Ascending aorta (tissue), 2 donors: Measurements from ENCODE around the gene UTF1. TPM values are rescaled to one million over a fixed set of nuclear protein-coding genes. Genes with fewer than 3 reads are reported as not detected.

Experiments
- DNase-seq, 2 donors: peaks; one replicate each; pipeline ENCODE4 v3.0.0-alpha.2; 2019; ENCODE audit warnings: low spot score in 2 of 2
- H3K27ac ChIP-seq, 2 donors: fragments of 200-600 bp; sonication (generic); one replicate each; pipeline ENCODE4 v1.5.1; 2016 to 2017; ENCODE audit warnings: mild to moderate bottlenecking in 1 of 2
- H3K27me3 ChIP-seq: fragments of 200-600 bp; sonication (generic); one replicate; pipeline ENCODE4 v1.5.1; 2017
- H3K36me3 ChIP-seq, 2 donors: fragments of 200-600 bp; sonication (generic); one replicate each; pipeline ENCODE4 v1.5.1; 2016
- H3K4me1 ChIP-seq, 2 donors: fragments of 200-600 bp; sonication (generic); one replicate each; pipeline ENCODE4 v1.5.1; 2016 to 2017; ENCODE audit warnings: mild to moderate bottlenecking in 1 of 2
- H3K4me3 ChIP-seq, 2 donors: fragments of 200-600 bp; sonication (generic); one replicate each; pipeline ENCODE4 v1.5.1; 2016 to 2017; ENCODE audit warnings: mild to moderate bottlenecking in 1 of 2
- H3K9me3 ChIP-seq, 2 donors: fragments of 200-600 bp; sonication (generic); one replicate each; pipeline ENCODE4 v1.5.1; 2016
- CTCF ChIP-seq, 3 experiments: fragments of 200-600 bp in 2 of 3; fragments of 450-650 bp in 1 of 3; sonication (generic) in 2 of 3; IDR thresholded peaks; one replicate each; pipeline ENCODE4 v1.5.1; 2016 to 2019; ENCODE audit warnings: antibody characterized with exemption in 3 of 3, mild to moderate bottlenecking in 1 of 3, moderate library complexity in 1 of 3
- intact Hi-C: fragments of 100-400 bp; cut with DNase I; formaldehyde crosslinking; loops from one replicate; pipeline ENCODE4 v1.15.1; 2023
- total RNA-seq: library from RNA; depleted of rRNA; stranded (reverse); fragments of >200 nt; gene quantifications from one replicate; pipeline ENCODE4 v1.1.0, GENCODE V29; 2016

Gene UTF1
- total RNA-seq, 1 donor from 2014 or later: not detected

GRCh38 chr10:133207627-133208026 is 22.4 kb upstream of the UTF1 start:
- Histone ChIP-seq H3K4me3 (no peak overlapping the region), H3K4me1 (no peaks in the 10 kb centered on the region), H3K36me3 (no peaks in the 10 kb centered on the region), H3K27me3 (no peaks in the 10 kb centered on the region), H3K27ac (no peak overlapping the region), H3K9me3 (no peaks in the 10 kb centered on the region)
- TF ChIP-seq CTCF (IDR thresholded peaks at IDR 0.05): no peak
- DNase-seq: no peak
- intact Hi-C loops: no loop called here

GRCh38 chr10:133208466-133208865 is 21.6 kb upstream of the UTF1 start:
- Histone ChIP-seq H3K4me3 (no peak overlapping the region), H3K36me3 (no peaks in the 10 kb centered on the region), H3K27ac (no peak overlapping the region), H3K9me3 (no peaks in the 10 kb centered on the region), H3K4me1 (no peaks in the 10 kb centered on the region), H3K27me3 (no peaks in the 10 kb centered on the region)
- no peak for DNase-seq
- intact Hi-C loops: no loop called here
- TF ChIP-seq CTCF (IDR thresholded peaks at IDR 0.05): no peak

- Histone ChIP-seq H3K27me3 (no peaks in the 10 kb centered on the region), H3K4me1 (no peaks in the 10 kb centered on the region), H3K9me3 (no peaks in the 10 kb centered on the region), H3K36me3 (no peaks in the 10 kb centered on the region), H3K4me3 (no peak overlapping the region), H3K27ac (no peak overlapping the region)
- intact Hi-C loops: no loop called here
- no peak for TF ChIP-seq CTCF (IDR thresholded peaks at IDR 0.05)
- no peak for DNase-seq
Observed at GRCh38 chr10:133209117-133209516, 20.9 kb upstream of the UTF1 start.

- Histone ChIP-seq H3K27ac (no peak overlapping the region), H3K4me3 (no peak overlapping the region), H3K9me3 (no peaks in the 10 kb centered on the region), H3K27me3 (no peaks in the 10 kb centered on the region), H3K36me3 (no peaks in the 10 kb centered on the region), H3K4me1 (no peaks in the 10 kb centered on the region)
- intact Hi-C loops: no loop called here
- DNase-seq: no peak
- no peak for TF ChIP-seq CTCF (IDR thresholded peaks at IDR 0.05)
Observed at GRCh38 chr10:133209641-133210040, 20.4 kb upstream of the UTF1 start.

- no peaks in the 10 kb centered on the region for H3K4me1 ChIP-seq
- no peaks in the 10 kb centered on the region for H3K9me3 ChIP-seq
- H3K27me3 ChIP-seq: no peaks in the 10 kb centered on the region
- DNase-seq: no peak
- intact Hi-C loops: no loop called here
- TF ChIP-seq CTCF (IDR thresholded peaks at IDR 0.05): no peak
- no peak overlapping the region for H3K4me3 ChIP-seq
- H3K36me3 ChIP-seq: no peaks in the 10 kb centered on the region
- H3K27ac ChIP-seq: no peak overlapping the region
Observed at GRCh38 chr10:133210398-133211140, 19.4 kb upstream of the UTF1 start.
